Neural cell (in vitro differentiated cells): ENCODE measurements around the gene IPP. TPM values are rescaled to one million over a fixed set of nuclear protein-coding genes. Genes with fewer than 3 reads are reported as not detected.
"Not testable (repeated sequence)": the region's sequence is repeated elsewhere in the genome, so short reads cannot be mapped to it uniquely, and the experiment has no call there.

Source experiments
- H2AFZ ChIP-seq: fragments of 200-600, 300-800 bp; sonication (generic), shearing (Covaris generic); 2 replicates; pipeline ENCODE4 v1.6.0; 2014; ENCODE audit warnings: low read depth, mild to moderate bottlenecking, antibody characterized with exemption, low read length, moderate library complexity
- H3F3A ChIP-seq: fragments of 200-600 bp; shearing (Covaris generic); 2 replicates; pipeline ENCODE4 v1.6.1; 2016; ENCODE audit warnings: mild to moderate bottlenecking, moderate library complexity, mixed read lengths, antibody characterized with exemption, low read length; ENCODE audit not compliant: insufficient read depth, poor library complexity, severe bottlenecking
- H3K27ac ChIP-seq: fragments of 200-600, 300-800 bp; sonication (generic), shearing (Covaris generic); 2 replicates; pipeline ENCODE4 v1.5.1; 2014; ENCODE audit warnings: mild to moderate bottlenecking, low read length, moderate library complexity
- H3K27me3 ChIP-seq: fragments of 300-800, 200-600 bp; sonication (generic), shearing (Covaris generic); 2 replicates; pipeline ENCODE4 v1.6.0; 2014; ENCODE audit warnings: mild to moderate bottlenecking, low read depth, low read length, moderate library complexity; ENCODE audit not compliant: insufficient read depth
- H3K36me3 ChIP-seq: fragments of 300-800, 200-600 bp; sonication (generic), shearing (Covaris generic); 2 replicates; pipeline ENCODE4 v1.5.1; 2014; ENCODE audit warnings: mild to moderate bottlenecking, antibody characterized with exemption, low read length, moderate library complexity; ENCODE audit not compliant: insufficient read depth
- H3K4me2 ChIP-seq: fragments of 300-800, 200-600 bp; sonication (generic), shearing (Covaris generic); 2 replicates; pipeline ENCODE4 v1.6.0; 2014; ENCODE audit warnings: mild to moderate bottlenecking, low read length
- H3K4me3 ChIP-seq: fragments of 300-800, 200-600 bp; sonication (generic), shearing (Covaris generic); 2 replicates; pipeline ENCODE4 v1.5.1; 2014; ENCODE audit warnings: mild to moderate bottlenecking, low read length, moderate library complexity
- H3K79me2 ChIP-seq: fragments of 200-600 bp; shearing (Covaris generic); replicated peaks from 2 replicates; pipeline ENCODE4 v1.6.0; 2014; ENCODE audit warnings: mild to moderate bottlenecking, low read length, moderate library complexity; ENCODE audit not compliant: insufficient read depth
- H3K9ac ChIP-seq: fragments of 300-800, 200-600 bp; sonication (generic), shearing (Covaris generic); 2 replicates; pipeline ENCODE4 v1.6.1; 2016; ENCODE audit warnings: mild to moderate bottlenecking, low read length, mixed read lengths
- H3K9me2 ChIP-seq: fragments of 200-600 bp; shearing (Covaris generic); 2 replicates; pipeline ENCODE4 v1.6.1; 2016; ENCODE audit warnings: mild to moderate bottlenecking, low read length, mixed read lengths; ENCODE audit not compliant: insufficient read depth
- H3K9me3 ChIP-seq: fragments of 200-600, 300-800 bp; sonication (generic), shearing (Covaris generic); 2 replicates; pipeline ENCODE4 v1.6.1; 2016; ENCODE audit warnings: mild to moderate bottlenecking, mixed run types, low read length, moderate library complexity, mixed read lengths
- H4K20me1 ChIP-seq: fragments of 200-600 bp; shearing (Covaris generic); 2 replicates; pipeline ENCODE4 v1.6.1; 2016; ENCODE audit warnings: mild to moderate bottlenecking, mixed run types; ENCODE audit not compliant: insufficient read depth
- EP300 ChIP-seq: fragments of 450-650 bp; conservative IDR thresholded peaks from 2 replicates; pipeline ENCODE4 v1.6.1; 2014; ENCODE audit warnings: antibody characterized with exemption, mild to moderate bottlenecking, moderate library complexity; ENCODE audit not compliant: poor library complexity, severe bottlenecking
- EZH2 ChIP-seq: fragments of 200-600, 300-800 bp; shearing (Covaris generic), sonication (generic); IDR thresholded peaks from 2 replicates; pipeline ENCODE4 v1.6.1; 2014; ENCODE audit warnings: antibody characterized with exemption, low read length, borderline replicate concordance, mild to moderate bottlenecking; ENCODE audit not compliant: insufficient read depth, poor library complexity, severe bottlenecking
- MXI1 ChIP-seq: fragments of 450-650 bp; conservative IDR thresholded peaks from 2 replicates; pipeline ENCODE4 v1.6.1; 2014; ENCODE audit warnings: antibody characterized with exemption, mild to moderate bottlenecking; ENCODE audit not compliant: poor library complexity, severe bottlenecking
- POLR2AphosphoS5 ChIP-seq: IDR thresholded peaks from 2 replicates; pipeline ENCODE4 v1.6.1; 2012
- RAD21 ChIP-seq: fragments of 450-650 bp; conservative IDR thresholded peaks from 2 replicates; pipeline ENCODE4 v1.6.1; 2014; ENCODE audit warnings: antibody characterized with exemption, mild to moderate bottlenecking, moderate library complexity
- REST ChIP-seq: IDR thresholded peaks from 2 replicates; pipeline ENCODE4 v1.6.1; 2012; ENCODE audit warnings: borderline replicate concordance
- SMC3 ChIP-seq: fragments of 450-650 bp; conservative IDR thresholded peaks from 2 replicates; pipeline ENCODE4 v1.6.1; 2014; ENCODE audit warnings: antibody characterized with exemption, mild to moderate bottlenecking, moderate library complexity; ENCODE audit not compliant: poor library complexity
- TAF1 ChIP-seq: IDR thresholded peaks from 2 replicates; pipeline ENCODE4 v1.6.1; 2012; ENCODE audit warnings: low read depth
- polyA plus RNA-seq: library from polyadenylated mRNA; depleted of rRNA; stranded (reverse); fragments of >200 nt; gene quantifications from 2 replicates; pipeline ENCODE4 v1.2.3, GENCODE V29; 2014
- TF ChIP-seq, protein P1 (sequence below): fragments of 450-650 bp; IDR thresholded peaks from 2 replicates; pipeline ENCODE4 v1.5.1; 2014; ENCODE audit warnings: antibody characterized with exemption, mild to moderate bottlenecking, moderate library complexity; ENCODE audit not compliant: poor library complexity, severe bottlenecking

Gene IPP
- polyA plus RNA-seq, 1 donor from 2014 or later = 8.3 TPM

GRCh38 chr1:45694823-45695222 is 55.6 kb downstream of the IPP start:
- Histone ChIP-seq H3K9me3 (no peaks in the 10 kb centered on the region), H4K20me1 (no peaks in the 10 kb centered on the region), H3K79me2 (peaks cover 6% of the 10 kb centered on the region), H3K4me3 (no peak overlapping the region), H3F3A (no peaks in the 10 kb centered on the region), H3K27me3 (no peaks in the 10 kb centered on the region), H3K9me2 (no peaks in the 10 kb centered on the region), H2AFZ (no peak overlapping the region), H3K9ac (no peak overlapping the region), H3K4me2 (no peak overlapping the region), H3K27ac (no peak overlapping the region), H3K36me3 (no peaks in the 10 kb centered on the region)
- no peak for TF ChIP-seq TAF1
- no peak for TF ChIP-seq REST
- TF ChIP-seq POLR2AphosphoS5 = no peak
- TF ChIP-seq, protein P1, sequence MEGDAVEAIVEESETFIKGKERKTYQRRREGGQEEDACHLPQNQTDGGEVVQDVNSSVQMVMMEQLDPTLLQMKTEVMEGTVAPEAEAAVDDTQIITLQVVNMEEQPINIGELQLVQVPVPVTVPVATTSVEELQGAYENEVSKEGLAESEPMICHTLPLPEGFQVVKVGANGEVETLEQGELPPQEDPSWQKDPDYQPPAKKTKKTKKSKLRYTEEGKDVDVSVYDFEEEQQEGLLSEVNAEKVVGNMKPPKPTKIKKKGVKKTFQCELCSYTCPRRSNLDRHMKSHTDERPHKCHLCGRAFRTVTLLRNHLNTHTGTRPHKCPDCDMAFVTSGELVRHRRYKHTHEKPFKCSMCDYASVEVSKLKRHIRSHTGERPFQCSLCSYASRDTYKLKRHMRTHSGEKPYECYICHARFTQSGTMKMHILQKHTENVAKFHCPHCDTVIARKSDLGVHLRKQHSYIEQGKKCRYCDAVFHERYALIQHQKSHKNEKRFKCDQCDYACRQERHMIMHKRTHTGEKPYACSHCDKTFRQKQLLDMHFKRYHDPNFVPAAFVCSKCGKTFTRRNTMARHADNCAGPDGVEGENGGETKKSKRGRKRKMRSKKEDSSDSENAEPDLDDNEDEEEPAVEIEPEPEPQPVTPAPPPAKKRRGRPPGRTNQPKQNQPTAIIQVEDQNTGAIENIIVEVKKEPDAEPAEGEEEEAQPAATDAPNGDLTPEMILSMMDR = no peak
- no peak for TF ChIP-seq RAD21
- no peak for TF ChIP-seq SMC3
- no peak for TF ChIP-seq EZH2
- no peak for TF ChIP-seq EP300
- TF ChIP-seq MXI1 = no peak

GRCh38 chr1:45693811-45694210 is 56.6 kb downstream of the IPP start:
- H3K79me2 ChIP-seq = peaks cover 12% of the 10 kb centered on the region
- not testable (repeated sequence) for H4K20me1 ChIP-seq, H3K27ac ChIP-seq, H3F3A ChIP-seq, H3K9ac ChIP-seq, H3K9me2 ChIP-seq, H3K36me3 ChIP-seq, H3K4me2 ChIP-seq, H2AFZ ChIP-seq, H3K4me3 ChIP-seq, H3K9me3 ChIP-seq, H3K27me3 ChIP-seq
